Endodermal cell (in vitro differentiated cells): ENCODE results near the gene NETO2. TPM values are rescaled to one million over a fixed set of nuclear protein-coding genes. Genes with fewer than 3 reads are reported as not detected.

Source experiments
- DNase-seq: peaks from one replicate; pipeline ENCODE4 v3.0.0-alpha.2; 2017
- H3K27ac ChIP-seq: 2 replicates; pipeline ENCODE4 v1.5.1; 2013; ENCODE audit warnings: mild to moderate bottlenecking, low read depth, low read length, moderate library complexity
- H3K27me3 ChIP-seq: 2 replicates; pipeline ENCODE4 v1.6.1; 2013; ENCODE audit warnings: mild to moderate bottlenecking, low read length, moderate library complexity; ENCODE audit not compliant: insufficient read depth, control insufficient read depth, poor library complexity, severe bottlenecking
- H3K36me3 ChIP-seq: 2 replicates; pipeline ENCODE4 v1.7.0; 2013; ENCODE audit warnings: mild to moderate bottlenecking, low read length, moderate library complexity; ENCODE audit not compliant: control insufficient read depth, insufficient read depth
- H3K4me1 ChIP-seq: one replicate; pipeline ENCODE4 v1.7.0; 2013; ENCODE audit warnings: low read length; ENCODE audit not compliant: control insufficient read depth, insufficient read depth
- H3K4me3 ChIP-seq: 2 replicates; pipeline ENCODE4 v1.5.1; 2013; ENCODE audit warnings: mild to moderate bottlenecking, low read length, moderate library complexity
- H3K9ac ChIP-seq: 2 replicates; pipeline ENCODE4 v1.6.1; 2013; ENCODE audit warnings: mild to moderate bottlenecking, low read length, moderate library complexity; ENCODE audit not compliant: poor library complexity, severe bottlenecking; ENCODE audit errors: extremely low read depth
- H3K9me3 ChIP-seq: 2 replicates; pipeline ENCODE4 v1.6.1; 2013; ENCODE audit warnings: mild to moderate bottlenecking, low read length, moderate library complexity; ENCODE audit not compliant: control insufficient read depth
- H3K27ac Mint-ChIP-seq: 2 replicates; pipeline ENCODE4 v1.8.0; 2020; ENCODE audit warnings: mixed read lengths
- H3K27me3 Mint-ChIP-seq: 2 replicates; pipeline ENCODE4 v1.8.0; 2021; ENCODE audit warnings: mild to moderate bottlenecking, mixed read lengths; ENCODE audit not compliant: insufficient read depth
- H3K36me3 Mint-ChIP-seq: 2 replicates; pipeline ENCODE4 v1.8.0; 2020; ENCODE audit warnings: low read depth, mixed read lengths
- H3K4me1 Mint-ChIP-seq: 2 replicates; pipeline ENCODE4 v1.8.0; 2020; ENCODE audit warnings: mixed read lengths
- H3K4me3 Mint-ChIP-seq: 2 replicates; pipeline ENCODE4 v1.8.0; 2020; ENCODE audit warnings: mild to moderate bottlenecking, moderate library complexity, mixed read lengths
- H3K9me3 Mint-ChIP-seq: 2 replicates; pipeline ENCODE4 v1.8.0; 2020; ENCODE audit warnings: mild to moderate bottlenecking, mixed read lengths
- CTCF ChIP-seq: fragments of 200-600 bp; sonication (generic); conservative IDR thresholded peaks from 2 replicates; pipeline ENCODE4 v1.5.0; 2021; ENCODE audit warnings: antibody characterized with exemption, mild to moderate bottlenecking
- WGBS, 2 experiments: methylation state at CpG; one replicate each; pipeline versions ENCODE4 v1.1.5 to v1.1.7; 2013; ENCODE audit warnings: missing lambda C conversion rate in 2 of 2, mixed read lengths in 1 of 2; ENCODE audit not compliant: insufficient coverage in 1 of 2, insufficient read length in 1 of 2; 5-methylcytosine and 5-hydroxymethylcytosine counted together
- total RNA-seq, 2 donors: library from RNA; stranded (reverse); fragmentation: NEBNext Ultra II Directional in 1 of 2; extraction: Animal tissue kit (Norgen Biotek cat#: 25700) in 1 of 2; gene quantifications; 2 replicates in 1 of 2; 3 replicates in 1 of 2; pipeline ENCODE4 v1.2.1, GENCODE V29; 2021

NETO2 gene
- total RNA-seq, 2 donors from 2014 or later, result 18.4 to 36.3 TPM

GRCh38 chr16:47096297-47096696, 47.4 kb downstream of the NETO2 start:
- H3K4me1 Mint-ChIP-seq, result peaks cover 10% of the 10 kb centered on the region
- WGBS, 2 experiments, result 100% methylated on average over 1 of the region's 1 CpG; no CpG with 5 or more reads in 1 of the 2 experiments
- Histone ChIP-seq H3K9me3 (no peaks in the 10 kb centered on the region), H3K36me3 (peaks cover 39% of the 10 kb centered on the region), H3K27me3 (no peaks in the 10 kb centered on the region), H3K4me1 (no peaks in the 10 kb centered on the region), H3K9ac (no peak overlapping the region), H3K27ac (no peak overlapping the region), H3K4me3 (no peak overlapping the region)
- no peaks in the 10 kb centered on the region for H3K9me3 Mint-ChIP-seq
- peaks cover 52% of the 10 kb centered on the region for H3K36me3 Mint-ChIP-seq
- no peaks in the 10 kb centered on the region for H3K27me3 Mint-ChIP-seq
- no peak for TF ChIP-seq CTCF
- DNase-seq, result no peak
- H3K27ac Mint-ChIP-seq, result no peak overlapping the region
- no peak overlapping the region for H3K4me3 Mint-ChIP-seq

GRCh38 chr16:47084198-47084597, 59.5 kb downstream of the NETO2 start:
- H3K4me3 ChIP-seq, result no peak overlapping the region
- no peaks in the 10 kb centered on the region for H3K4me1 ChIP-seq
- H3K27me3 Mint-ChIP-seq, result no peaks in the 10 kb centered on the region
- H3K27me3 ChIP-seq, result no peaks in the 10 kb centered on the region
- H3K9ac ChIP-seq, result no peak overlapping the region
- no peak for DNase-seq
- H3K36me3 ChIP-seq, result peaks cover 55% of the 10 kb centered on the region
- H3K27ac Mint-ChIP-seq, result no peak overlapping the region
- H3K9me3 Mint-ChIP-seq, result peaks cover 2% of the 10 kb centered on the region
- H3K9me3 ChIP-seq, result no peaks in the 10 kb centered on the region
- TF ChIP-seq CTCF, result no peak
- H3K4me3 Mint-ChIP-seq, result no peak overlapping the region
- no peak overlapping the region for H3K27ac ChIP-seq
- peaks cover 38% of the 10 kb centered on the region for H3K36me3 Mint-ChIP-seq
- WGBS, 2 experiments, result 86 to 98% methylated on average over 2 to 6 of the region's 6 CpGs
- no peaks in the 10 kb centered on the region for H3K4me1 Mint-ChIP-seq

- no peak for TF ChIP-seq CTCF
- Histone ChIP-seq H3K4me3 (no peak overlapping the region), H3K4me1 (no peaks in the 10 kb centered on the region), H3K9me3 (no peaks in the 10 kb centered on the region), H3K9ac (no peak overlapping the region), H3K27me3 (no peaks in the 10 kb centered on the region), H3K36me3 (peaks cover 46% of the 10 kb centered on the region), H3K27ac (no peak overlapping the region)
- H3K27ac Mint-ChIP-seq, result no peak overlapping the region
- 86% methylated on average over 2 of the region's 2 CpGs; no CpG with 5 or more reads in 1 of the 2 experiments for WGBS, 2 experiments
- H3K4me1 Mint-ChIP-seq, result no peaks in the 10 kb centered on the region
- H3K27me3 Mint-ChIP-seq, result no peaks in the 10 kb centered on the region
- H3K36me3 Mint-ChIP-seq, result peaks cover 34% of the 10 kb centered on the region
- no peak overlapping the region for H3K4me3 Mint-ChIP-seq
- no peak for DNase-seq
- H3K9me3 Mint-ChIP-seq, result peaks cover 2% of the 10 kb centered on the region
Observed at GRCh38 chr16:47082099-47082865, 61.5 kb downstream of the NETO2 start.
